Fibroblast of mammary gland (primary cell): ENCODE data around the gene C1QTNF12.

Experiments
- DNase-seq: peaks from one replicate; pipeline ENCODE4 v3.0.0-alpha.2; 2010; ENCODE audit warnings: low read depth
- H3K4me3 ChIP-seq: 2 replicates; pipeline ENCODE4 v1.5.1; 2011; ENCODE audit warnings: low read depth, mild to moderate bottlenecking, low read length, moderate library complexity; ENCODE audit not compliant: control insufficient read depth
- CTCF ChIP-seq: conservative IDR thresholded peaks from 2 replicates; pipeline ENCODE4 v1.5.1; 2011; ENCODE audit warnings: low read depth, low read length, inconsistent platforms; ENCODE audit not compliant: control insufficient read depth, insufficient read depth

The C1QTNF12 gene

GRCh38 chr1:1215080-1215676 is 31.3 kb downstream of the C1QTNF12 start:
- no peak overlapping the region for H3K4me3 ChIP-seq
- DNase-seq, result no peak
- no peak for TF ChIP-seq CTCF

GRCh38 chr1:1213345-1214265 is 32.9 kb downstream of the C1QTNF12 start, which contains the start of gene TNFRSF4:
TSS of gene TNFRSF4 (minus strand) at chr1:1214153. CDS start at chr1:1214127, 26 bp downstream.
- TF ChIP-seq CTCF, result no peak
- no peak for DNase-seq
- no peak within 1 kb of the TSS for H3K4me3 ChIP-seq

GRCh38 chr1:1212780-1213344 is 33.7 kb downstream of the C1QTNF12 start:
- no peak overlapping the region for H3K4me3 ChIP-seq
- no peak for DNase-seq
- TF ChIP-seq CTCF, result no peak

DNA sequence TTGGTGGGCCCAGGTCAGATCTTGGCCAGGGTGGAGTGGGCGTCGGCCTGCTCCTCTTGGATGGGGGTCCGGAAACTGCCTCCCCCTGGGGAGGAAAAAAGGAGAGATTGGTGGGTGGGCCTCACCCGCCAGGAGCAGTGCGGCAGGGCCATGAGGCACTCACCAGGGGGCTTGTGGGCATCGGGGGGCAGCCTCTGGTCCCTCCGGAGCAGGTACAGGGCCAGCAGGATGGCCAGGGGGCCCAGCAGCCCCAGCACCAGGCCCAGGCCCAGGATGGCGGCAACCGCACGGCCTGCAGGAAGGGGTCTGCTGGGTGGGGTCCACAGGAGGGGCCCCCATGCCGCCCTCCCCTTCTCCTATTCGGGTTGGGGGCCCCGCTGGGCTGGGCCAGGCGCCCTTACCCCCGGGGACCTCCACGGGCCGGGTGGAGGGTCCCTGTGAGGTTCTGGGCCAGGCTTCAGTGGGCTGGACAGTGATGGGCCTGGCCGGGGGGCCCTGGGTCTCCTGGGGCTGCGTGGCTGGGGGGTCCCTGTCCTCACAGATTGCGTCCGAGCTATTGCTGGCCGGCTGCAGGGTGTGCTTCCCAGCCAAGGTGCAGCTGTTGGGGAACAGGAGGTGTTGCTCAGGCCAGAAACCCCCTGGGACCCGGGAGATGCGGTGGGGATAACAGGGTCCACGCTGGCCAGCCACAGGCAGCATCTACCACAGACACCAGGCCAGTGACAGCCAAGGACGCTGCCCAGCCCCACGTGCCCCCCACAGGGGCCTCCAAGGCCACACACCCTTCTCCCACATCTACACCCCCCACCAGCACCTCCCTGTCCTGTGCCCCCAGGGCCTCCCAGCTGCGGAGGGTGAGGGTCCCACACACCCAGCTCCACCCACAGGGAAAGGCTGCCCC is 34.7 kb downstream of the C1QTNF12 start:
- no peak for DNase-seq
- H3K4me3 ChIP-seq, result no peak overlapping the region
- TF ChIP-seq CTCF, result no peak

DNA sequence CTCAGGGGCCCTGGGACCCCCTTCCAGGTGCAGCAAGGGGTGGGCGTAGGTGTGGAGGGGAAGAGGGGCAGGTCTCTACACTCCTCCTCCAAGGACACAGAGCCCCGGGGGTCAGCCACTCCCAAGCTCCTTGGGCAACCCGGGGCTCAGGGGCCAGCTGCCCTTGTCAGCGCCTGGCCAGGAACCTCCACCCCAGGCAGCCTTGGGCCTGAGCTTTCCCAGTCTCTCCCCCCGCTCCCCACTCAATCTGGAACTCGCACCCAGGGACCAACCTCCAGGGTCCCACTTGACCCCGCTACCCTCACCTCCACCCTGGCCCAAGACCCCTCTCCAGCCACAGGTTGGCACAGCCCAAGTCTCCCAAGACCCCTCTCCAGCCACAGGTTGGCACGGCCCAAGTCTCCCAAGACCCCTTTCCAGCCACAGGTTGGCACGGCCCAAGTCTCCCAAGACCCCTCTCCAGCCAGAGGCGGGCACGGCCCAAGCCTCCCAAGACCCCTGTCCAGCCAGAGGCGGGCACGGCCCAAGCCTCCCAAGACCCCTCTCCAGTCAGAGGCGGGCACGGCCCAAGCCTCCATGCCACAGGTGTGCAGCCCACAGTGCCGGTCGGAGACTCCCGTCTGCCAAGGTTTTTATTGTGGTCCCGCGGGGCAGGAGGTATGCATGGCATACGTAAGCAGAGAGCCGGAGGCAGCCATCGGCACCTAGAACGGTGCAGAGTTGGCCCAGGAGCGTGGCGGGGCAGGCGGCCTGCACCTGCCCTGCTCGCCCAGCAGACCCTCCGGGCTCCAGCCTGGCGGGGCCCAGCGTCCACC is 35.6 kb downstream of the C1QTNF12 start:
- DNase-seq, result no peak
- H3K4me3 ChIP-seq, result no peak overlapping the region
- no peak for TF ChIP-seq CTCF
